GM12872 (cell line): ENCODE measurements around the gene FANCM.
A peak's percentile ranks its signal among the peaks of the same experiment; 100 is the strongest.

Experiments
- TF ChIP-seq, protein P1 (sequence below): IDR thresholded peaks from 3 replicates; pipeline ENCODE4 v1.5.1; 2011; ENCODE audit warnings: low read depth, mild to moderate bottlenecking, low read length, moderate library complexity; ENCODE audit not compliant: insufficient read depth

FANCM gene

DNA sequence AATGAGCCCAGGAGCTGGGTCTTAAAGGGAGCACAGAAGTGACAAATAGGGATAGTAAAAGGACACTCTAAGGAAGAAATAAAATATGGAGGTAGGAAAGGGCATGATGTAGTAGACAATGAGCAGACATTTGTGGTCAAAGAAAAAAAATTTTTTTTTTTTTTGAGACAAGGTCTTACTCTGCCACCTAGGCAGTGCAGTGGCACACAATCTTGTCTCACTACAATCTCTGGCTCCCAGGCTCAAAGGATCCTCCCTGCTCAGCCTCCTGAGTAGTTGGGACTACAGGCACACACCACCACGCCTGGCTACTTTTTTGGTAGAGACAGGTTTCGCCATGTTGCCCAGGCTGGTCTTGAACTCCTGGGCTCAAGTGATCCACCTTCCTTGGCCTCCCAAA lies 10.0 kb upstream of the FANCM start:
- TF ChIP-seq, protein P1, sequence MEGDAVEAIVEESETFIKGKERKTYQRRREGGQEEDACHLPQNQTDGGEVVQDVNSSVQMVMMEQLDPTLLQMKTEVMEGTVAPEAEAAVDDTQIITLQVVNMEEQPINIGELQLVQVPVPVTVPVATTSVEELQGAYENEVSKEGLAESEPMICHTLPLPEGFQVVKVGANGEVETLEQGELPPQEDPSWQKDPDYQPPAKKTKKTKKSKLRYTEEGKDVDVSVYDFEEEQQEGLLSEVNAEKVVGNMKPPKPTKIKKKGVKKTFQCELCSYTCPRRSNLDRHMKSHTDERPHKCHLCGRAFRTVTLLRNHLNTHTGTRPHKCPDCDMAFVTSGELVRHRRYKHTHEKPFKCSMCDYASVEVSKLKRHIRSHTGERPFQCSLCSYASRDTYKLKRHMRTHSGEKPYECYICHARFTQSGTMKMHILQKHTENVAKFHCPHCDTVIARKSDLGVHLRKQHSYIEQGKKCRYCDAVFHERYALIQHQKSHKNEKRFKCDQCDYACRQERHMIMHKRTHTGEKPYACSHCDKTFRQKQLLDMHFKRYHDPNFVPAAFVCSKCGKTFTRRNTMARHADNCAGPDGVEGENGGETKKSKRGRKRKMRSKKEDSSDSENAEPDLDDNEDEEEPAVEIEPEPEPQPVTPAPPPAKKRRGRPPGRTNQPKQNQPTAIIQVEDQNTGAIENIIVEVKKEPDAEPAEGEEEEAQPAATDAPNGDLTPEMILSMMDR, result no peak

- TF ChIP-seq, protein P1, result no peak
Measured at GRCh38 chr14:45128963-45129629, 6.6 kb upstream of the FANCM start.

- TF ChIP-seq, protein P1, result no peak
Measured at GRCh38 chr14:45133683-45134050, 2.1 kb upstream of the FANCM start.

DNA sequence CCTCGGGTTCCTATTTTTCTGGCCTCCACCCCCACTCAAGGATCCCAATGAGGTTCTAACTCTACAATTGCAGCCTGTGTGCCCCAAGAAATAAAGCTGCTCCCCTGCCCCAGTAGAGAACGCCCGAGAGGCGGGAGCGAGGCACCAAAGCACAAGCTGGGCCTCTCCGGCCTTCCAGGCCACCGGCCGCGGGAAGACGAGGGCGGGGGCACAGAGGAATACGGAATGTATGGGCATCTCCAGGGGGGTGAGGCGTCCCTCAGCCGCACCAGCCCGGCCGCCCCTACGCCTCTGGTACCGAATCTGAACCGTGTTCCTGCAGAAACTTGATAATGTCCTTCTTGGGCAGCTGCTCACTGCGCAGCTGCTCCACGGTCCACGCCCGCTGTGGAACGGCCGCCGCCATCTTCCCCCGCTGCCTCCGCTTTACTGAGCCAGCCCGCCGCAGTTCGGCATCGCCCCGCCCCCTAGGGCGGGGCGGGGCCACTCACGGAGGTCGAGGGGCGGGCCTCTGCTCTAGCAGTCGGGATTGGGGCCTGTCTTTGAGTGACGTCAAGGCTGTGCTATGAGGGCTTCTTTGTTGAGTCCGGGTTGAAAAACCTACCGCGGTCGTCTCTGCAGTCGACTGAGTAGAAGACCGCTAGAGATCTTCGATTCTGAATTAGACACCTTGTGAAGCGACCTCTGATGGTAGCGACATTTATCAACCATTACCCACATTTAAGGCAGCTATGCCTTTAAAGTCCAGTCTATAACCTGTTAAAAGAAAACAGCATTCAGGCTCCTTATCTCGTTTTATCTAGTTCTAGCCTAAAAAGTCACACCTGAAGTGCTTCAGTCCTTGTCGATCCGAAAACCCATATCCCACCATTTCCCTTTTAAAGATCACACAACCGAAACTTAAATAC lies 1.4 kb upstream of the FANCM start, which contains the start of gene FKBP3:
TSS of gene FKBP3 (minus strand) at position 431 of the 908 bp plus-strand sequence. CDS start at position 406, 25 bp downstream.
- TF ChIP-seq, protein P1, result peak; percentile 38; the same call in 2 of the 3 replicates

DNA sequence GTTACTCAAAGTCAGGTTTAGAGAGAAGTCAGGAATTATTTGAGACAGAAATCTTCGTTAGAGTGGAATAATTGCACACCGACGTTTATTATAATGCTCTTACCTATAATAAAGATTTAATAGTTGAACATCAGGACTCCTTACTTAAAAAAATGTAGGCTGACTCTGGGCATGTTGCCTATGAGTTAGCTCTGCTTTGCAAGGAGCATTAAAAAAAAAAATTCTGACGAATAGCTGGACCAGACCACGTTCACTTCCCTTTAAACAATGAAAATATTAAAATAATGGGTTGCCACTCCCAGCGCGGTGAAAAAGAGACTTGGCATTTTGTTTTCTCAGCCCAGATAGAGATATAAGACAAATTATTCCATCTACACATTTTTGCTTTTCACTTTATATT lies 574 bp upstream of the FANCM start:
- TF ChIP-seq, protein P1, result no peak

DNA sequence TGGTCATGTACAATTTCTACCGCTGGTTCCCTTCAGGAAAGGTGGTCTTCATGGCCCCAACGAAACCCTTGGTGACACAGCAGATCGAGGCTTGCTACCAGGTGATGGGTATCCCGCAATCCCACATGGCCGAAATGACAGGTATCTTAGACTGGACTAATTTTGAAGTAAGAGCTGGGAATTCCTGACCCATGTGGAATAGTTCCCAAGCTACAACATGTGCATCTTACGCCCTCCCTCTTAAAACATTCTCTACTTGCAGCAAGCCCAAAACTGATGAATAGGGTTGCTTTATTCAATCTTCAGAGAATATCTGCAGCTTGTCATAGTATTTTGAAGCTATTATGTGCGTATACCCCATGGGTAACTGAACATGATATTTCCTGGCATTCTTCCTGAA lies 669 bp downstream of the FANCM start:
- TF ChIP-seq, protein P1, result no peak

DNA sequence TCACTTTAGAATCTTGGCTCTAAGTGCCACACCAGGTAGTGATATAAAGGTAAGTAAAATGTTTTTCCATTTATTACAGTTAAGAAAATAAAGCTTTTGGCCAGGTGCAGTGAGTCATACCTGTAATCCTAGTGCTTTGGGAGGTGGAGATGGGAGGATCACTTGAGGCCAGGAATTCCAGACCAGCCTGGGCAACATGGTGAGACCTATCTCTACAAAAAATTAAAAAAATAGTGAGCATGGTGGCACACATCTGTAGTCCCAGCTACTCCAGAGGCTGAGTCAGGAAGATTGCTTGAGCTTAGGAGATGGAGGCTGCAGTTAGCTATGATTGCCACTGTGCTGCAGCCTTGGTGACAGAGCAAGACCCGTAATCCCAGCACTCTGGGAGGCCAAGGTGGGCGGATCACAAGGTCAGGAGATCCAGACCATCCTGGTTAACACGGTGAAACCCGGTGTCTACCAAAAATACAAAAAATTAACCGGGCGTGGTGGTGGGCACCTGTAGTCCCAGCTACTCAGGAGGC lies 5.0 kb downstream of the FANCM start:
- TF ChIP-seq, protein P1, result no peak
